HG02870 (cell line): ENCODE data around the gene AP3B1.
"Not testable (repeated sequence)": the region's sequence is repeated elsewhere in the genome, so short reads cannot be mapped to it uniquely, and the experiment has no call there.

Source experiments
- ATAC-seq: cut with Tn5 transposase; IDR thresholded peaks from one replicate; pipeline ENCODE4 v1.9.1; 2021; ENCODE audit warnings: mild to moderate bottlenecking, moderate library complexity; ENCODE audit not compliant: unreplicated experiment

Gene AP3B1

DNA sequence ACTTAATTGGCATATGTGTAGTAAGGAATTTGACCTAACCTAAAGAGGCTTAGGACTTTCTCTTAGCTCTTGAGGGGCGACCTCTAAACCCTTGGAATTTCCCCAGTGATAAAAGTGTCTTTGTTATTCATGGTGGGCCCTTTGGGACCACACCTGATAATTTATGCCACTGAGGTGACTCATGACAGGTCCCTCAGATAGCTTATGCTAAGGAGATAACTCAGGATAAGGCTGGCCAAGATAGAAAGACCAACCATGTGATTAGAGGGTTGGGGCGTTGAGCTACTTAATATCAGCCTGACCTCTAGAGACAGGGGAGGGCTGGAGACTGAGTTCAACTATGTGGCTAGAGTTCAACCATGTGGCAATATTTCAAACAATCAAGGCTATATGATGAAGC, 218.1 kb downstream of the AP3B1 start:
- ATAC-seq = no peak

DNA sequence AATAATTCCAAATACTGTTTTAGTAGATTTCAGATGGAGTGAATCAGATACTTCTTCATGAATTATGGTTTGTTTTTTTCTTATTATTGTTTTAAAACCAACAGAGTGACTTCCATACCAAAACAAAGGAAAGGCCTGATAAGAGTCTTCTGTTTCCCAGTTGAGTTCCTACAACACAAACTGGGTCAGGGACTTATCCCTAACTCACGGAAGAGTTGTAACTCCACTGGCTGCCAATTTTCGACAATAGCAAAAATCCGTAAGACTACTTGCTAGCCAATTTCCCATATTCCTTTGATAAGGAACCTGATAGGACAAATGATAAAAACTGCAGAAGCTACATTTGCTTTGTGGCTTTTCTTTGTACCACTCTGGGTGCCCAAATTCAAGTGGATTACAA, 219.2 kb downstream of the AP3B1 start:
- no peak for ATAC-seq

DNA sequence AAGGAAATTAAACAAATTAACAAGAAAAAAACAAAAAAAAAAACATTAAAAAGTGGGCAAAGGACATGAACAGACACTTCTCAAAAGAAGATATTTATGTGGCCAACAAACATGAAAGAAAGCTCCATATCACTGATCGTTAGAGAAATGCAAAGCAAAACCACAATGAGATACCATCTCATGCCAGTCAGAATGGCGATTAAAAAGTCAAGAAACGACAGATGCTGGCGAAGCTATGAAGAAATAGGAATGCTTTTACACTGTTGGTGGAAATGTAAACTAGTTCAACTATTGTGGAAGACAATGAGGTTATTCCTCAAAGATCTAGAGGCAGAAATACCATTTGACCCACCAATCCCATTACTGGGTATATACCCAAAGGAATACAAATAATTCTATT, 223.8 kb downstream of the AP3B1 start:
- ATAC-seq = not testable (repeated sequence)

DNA sequence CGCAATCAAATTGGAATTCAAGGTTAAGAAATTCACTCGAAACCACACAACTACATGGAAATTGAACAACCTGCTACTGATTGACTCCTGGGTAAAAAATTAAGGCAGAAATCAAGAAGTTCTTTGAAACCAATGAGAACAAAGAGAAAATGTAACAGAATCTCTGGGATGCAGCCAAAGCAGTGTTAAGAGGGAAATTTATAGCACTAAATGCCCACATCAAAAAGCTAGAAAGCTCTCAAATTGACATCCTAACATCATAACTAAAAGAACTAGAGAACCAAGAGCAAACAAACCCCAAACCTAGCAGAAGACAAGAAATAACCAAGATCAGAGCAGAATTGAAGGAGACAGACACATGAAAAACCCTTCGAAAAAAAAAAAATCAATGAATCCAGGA, 226.9 kb downstream of the AP3B1 start:
- not testable (repeated sequence) for ATAC-seq

DNA sequence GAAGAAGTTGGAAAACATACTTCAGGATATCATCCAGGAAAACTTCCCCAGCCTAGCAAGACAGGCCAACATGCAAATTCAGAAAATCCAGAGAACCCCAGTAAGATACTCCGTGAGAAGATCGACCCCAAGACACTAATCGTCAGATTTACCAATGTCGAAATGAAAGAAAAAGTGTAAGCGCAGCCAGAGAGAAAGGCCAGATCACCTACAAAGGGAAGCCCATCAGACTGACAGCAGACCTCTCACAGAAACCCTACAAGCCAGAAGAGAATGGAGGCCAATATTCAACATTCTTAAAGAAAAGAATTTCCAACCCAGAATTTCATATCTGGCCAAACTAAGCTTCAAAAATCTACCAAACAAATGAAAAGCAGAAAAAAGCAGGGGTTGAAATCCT, 227.8 kb downstream of the AP3B1 start:
- not testable (repeated sequence) for ATAC-seq

DNA sequence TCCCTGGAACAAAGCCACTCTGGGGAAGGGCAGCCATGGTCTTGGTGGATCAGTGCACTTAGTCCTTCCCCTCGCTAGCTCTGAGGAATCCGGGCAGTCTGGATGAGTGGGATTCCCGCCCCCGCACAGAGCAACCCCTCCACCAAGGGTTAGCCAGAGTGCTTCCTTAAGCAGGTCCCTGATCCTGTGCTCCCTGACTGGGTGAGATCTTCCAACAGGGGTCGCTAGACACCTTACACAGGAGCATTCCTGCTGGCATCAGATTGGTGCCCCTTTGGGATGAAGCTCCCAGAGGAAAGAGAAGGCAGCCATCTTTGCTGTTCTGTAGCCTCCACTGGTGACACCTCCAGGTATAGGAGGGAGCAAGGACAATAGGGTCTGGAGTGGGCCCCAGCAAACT, 228.8 kb downstream of the AP3B1 start:
- ATAC-seq = no peak

DNA sequence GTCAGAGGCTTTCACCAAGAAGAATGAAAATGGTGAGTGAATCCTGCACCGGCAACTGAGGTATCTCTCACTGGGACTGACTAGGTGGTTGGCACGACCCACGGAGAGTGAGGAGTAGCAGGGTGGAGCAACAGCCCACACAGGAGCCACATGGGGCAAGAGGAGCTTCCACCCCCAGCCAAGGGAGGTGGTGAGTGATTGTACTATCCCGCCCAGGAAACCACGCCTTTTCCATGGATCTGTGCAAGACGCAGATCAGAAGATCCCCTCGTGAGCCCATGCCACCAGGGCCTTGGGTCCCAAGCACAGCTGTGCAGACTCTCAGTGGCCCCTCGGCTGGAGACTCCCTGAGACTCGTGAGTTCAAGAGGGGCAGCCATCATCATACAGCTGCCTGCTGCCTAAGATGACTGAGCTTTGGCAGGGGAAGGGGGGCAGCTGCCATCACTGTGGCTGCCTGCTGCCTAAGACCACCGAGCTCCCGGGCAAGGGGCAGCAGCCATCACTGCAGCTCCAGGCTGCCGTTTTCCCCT, 229.5 kb downstream of the AP3B1 start:
- ATAC-seq = no peak

DNA sequence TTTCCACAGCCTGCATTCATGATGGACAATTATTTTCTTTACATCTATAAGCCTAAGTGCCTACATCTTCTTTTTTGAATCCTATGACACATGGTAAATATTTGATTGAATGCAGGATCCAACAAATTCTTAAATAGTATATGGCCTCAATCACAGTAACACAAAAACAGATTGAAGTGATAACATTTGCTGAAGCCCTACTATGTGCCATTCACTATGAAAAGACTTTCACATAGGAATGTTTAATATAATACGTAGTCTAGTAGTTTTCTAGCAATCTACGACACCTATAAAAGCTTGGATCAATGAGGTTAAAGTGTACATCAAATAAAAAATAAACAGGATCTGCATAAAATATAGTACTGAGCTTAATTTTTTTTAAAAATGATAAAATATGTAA, 231.0 kb downstream of the AP3B1 start:
- ATAC-seq = no peak

DNA sequence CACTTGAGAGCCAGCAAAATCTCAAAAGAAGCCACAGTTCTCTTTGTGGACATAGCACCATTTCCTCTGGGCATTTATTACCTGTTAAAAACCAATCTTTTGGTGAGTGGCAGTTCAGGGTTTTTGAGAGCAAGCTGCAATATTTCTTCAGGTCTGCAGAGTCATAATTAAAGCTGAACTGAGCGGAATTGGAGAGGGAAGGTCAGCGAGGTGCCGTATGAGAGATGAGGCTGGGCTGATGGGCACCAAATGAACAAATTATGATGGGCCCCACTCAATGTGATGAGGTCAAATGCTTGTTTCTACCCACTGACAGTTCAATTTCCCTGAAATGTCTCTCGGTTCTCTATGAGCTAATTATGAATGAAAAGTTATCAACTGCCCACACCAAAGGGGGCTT, 231.9 kb downstream of the AP3B1 start:
- ATAC-seq = no peak

DNA sequence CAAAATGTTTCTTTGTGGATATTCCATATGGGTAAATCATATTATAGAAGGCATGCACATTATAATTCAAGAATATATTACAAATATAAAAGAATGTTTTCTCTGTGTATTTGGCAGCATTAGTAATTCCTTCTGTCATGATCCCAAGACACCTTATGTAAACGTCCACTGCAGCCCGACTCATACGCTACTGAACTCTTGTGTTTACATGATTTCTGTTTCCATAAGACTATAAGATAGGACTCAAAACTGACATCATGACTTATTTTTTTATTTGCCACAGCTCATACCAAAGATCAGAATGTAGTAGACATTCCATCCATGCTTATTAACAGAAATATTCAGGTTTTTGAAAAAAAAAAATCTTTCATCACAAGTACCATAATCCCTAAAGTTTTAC, 234.1 kb downstream of the AP3B1 start:
- no peak for ATAC-seq

DNA sequence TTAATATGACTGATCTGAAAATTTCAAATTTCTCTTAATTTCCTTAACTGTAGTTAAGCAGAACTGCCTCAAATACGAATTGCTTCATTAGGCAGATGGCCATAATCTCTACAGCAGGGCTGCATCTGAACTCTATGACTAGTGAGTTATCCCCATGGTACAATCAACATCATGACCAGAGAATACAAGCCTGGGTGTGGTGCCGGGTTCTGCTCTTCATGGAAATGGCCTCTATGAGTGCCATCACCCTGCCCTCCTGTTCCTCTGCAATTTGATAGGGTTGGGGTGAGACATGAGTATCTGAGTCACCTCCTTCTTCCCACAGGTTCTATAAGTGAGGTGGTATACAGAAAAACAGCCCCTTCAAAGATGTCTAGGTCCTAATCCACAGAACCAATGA, 235.9 kb downstream of the AP3B1 start:
- no peak for ATAC-seq

DNA sequence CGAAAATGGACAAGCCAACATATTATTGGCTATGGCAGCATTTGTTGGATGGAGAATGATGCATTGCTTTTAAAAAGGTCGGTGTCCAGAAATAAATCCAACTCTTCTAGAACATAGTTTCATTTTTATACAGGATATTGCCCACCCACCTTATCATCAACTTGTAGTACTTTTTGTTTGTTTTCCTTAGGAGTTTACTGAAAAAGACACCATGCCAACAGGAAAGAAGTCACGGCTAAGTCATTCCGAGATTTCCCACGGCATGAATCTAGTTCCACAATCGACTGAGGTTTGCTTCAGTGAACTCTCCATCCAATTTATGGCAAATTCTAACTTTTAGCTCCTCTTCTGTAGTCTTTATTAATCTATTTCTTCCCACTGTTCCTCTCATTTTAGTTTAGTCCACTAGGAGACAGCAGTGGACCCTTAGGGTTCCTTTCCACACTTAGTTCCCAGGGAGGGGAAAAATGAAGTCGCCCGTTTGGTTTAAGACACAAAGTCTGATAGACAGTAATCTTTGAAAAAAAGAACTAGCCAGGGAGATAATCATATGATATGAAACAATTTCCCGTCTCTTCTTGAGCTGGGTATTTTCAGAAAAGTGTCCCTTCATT, 237.5 kb downstream of the AP3B1 start:
- no peak for ATAC-seq

DNA sequence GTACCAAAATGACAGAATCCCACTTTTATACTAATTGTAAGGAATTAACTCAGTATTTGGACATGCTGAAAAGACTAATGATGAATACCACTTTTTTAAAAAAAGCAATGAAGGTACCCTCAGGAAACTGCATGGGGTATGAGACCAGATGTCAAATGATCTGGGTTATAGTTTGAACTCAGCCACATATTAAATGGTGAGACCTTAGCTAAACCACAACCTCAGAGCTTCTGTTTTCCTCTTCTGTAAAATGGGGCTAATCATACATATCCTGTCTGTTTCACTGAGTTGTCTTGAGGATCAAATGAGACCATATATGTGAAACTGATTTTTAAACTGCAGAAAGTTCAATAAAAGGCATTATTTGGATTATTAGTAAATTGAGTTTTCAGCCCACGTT, 238.4 kb downstream of the AP3B1 start:
- no peak for ATAC-seq

DNA sequence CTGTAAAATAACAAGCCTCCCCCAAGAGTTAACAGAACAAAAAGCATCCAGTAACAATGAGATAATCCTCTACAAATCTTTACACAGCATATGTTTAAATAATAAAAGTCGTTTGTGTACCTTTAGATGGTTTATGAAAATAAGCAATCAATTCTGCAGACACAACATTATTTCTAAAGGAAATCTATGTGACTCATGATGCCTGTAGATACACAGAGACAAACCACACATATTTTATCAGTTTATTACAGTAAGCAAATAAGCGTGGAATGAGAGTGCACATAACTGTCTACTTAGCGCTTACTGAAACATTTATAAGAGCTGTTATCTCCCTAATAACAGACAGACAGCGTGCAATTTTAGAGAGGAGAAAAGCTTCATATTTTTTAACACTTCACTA, 243.6 kb downstream of the AP3B1 start:
- no peak for ATAC-seq

DNA sequence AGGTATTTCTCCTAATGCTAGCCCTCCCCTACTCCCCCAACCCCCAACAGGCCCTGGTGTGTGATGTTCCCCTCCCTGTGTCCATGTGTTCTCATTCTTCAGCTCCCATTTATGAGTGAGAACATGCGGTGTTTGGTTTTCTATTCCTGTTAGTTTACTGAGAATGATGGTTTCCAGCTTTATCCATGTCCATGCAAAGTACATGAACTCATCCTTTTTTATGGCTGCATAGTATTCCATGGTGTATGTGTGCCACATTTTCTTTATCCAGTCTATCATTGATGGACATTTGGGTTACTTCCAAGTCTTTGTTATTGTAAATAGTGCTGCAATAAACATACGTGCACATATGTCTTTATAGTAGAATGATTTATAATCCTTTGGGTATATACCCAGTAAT, 247.7 kb downstream of the AP3B1 start:
- not testable (repeated sequence) for ATAC-seq

DNA sequence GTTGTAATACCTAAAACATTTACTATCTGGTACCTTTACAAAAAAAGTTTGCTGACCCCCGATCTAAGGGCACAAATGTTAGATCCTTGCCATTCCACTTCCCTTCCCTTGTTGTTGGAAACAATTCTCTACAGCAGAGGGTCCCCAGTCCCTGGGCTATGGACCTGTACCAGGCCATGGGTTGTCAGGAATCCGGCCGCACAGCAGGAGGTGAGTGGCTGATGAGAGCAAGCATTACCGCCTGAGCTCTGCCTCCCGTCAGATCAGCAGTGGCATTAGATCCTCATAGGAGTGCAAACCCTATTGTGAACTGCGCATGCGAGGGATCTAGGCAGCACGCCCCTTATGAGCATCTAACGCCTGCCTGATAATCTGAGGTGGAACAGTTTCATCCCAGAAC, 248.5 kb downstream of the AP3B1 start:
- no peak for ATAC-seq

DNA sequence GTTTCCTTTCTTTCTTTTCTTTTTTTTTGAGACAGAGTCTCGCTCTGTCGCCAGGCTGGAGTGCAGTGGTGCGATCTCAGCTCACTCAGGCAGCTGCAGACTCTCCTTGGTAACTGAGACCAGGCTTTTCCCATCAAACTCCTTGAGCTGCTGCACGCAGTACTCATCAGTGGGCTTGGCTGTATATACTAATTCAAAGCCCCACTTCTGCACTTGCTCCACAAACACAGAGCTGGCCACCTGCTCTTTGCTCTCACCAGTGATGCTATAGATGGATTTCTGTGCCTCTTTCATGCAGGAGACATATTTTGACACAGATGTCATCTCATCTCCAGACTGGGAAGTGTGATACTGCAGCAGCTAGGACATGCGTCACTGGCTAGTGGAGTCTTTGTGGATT, 252.7 kb downstream of the AP3B1 start:
- ATAC-seq = no peak

DNA sequence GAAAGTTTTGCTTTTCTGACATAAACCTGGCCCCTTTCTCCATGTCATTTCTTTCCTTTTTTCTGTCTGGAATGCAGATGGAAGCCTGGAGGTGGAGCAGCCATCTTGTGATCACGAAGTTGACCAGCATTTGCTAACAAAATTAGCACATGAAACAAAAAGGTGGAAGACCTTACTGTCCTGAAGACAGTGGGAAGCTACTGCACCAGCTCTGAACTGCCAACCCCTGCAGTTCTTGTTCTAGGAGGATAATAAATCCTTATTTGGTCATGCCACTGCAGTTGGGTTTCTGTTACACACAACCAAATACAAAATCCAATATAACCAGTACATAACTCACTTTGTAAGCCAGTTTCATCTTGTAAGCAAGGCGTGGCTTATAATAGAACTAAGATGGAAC, 269.0 kb downstream of the AP3B1 start:
- ATAC-seq = no peak

DNA sequence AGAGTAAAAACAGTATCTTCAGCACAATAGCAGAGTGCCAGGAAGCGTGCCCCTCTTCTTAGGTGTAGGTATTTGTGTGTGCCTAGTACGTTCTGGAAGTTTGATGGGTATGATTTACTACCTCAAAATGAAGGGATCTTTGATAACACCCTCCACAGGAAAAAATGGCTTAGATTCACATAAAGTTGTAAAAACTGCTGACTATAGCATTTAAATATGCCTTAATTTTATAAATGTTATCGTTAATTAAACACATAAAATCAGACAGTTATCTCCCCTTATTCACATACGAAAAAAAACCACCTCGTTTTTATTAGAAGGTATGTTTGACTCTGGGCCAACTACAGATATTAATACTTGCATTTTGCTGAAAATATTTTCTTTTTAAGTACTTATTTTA, 274.8 kb downstream of the AP3B1 start:
- ATAC-seq = no peak

DNA sequence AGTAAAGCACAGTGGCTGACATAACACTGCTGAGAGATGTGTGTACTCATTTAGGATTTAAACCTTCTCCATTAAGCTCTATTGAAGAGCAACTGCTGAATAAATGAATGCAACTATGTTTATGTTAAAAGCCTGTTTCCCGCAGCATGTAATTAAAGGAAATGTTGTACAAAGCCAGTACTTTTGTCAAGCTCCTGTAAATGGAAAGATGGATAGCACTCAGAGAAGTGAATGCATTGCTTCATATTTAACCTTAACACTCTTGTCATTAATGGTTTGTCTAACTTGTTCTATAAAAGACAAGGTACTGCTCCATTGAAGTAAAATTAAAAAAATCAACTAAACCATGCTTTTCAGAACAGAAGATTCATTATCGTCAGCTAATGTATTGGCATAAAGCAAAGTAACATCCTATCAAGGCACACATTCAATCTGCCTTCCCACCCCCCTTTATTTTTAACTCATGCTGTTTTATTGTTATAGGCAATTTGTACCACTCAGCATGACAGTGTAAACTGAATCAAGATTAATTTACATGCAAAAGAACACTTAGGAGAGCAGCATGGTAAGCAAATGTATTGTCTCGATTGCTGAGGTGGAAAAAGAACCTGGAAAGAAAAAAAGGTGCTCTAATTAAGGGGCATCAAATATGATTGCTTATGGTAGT, 277.5 kb downstream of the AP3B1 start:
- no peak for ATAC-seq

DNA sequence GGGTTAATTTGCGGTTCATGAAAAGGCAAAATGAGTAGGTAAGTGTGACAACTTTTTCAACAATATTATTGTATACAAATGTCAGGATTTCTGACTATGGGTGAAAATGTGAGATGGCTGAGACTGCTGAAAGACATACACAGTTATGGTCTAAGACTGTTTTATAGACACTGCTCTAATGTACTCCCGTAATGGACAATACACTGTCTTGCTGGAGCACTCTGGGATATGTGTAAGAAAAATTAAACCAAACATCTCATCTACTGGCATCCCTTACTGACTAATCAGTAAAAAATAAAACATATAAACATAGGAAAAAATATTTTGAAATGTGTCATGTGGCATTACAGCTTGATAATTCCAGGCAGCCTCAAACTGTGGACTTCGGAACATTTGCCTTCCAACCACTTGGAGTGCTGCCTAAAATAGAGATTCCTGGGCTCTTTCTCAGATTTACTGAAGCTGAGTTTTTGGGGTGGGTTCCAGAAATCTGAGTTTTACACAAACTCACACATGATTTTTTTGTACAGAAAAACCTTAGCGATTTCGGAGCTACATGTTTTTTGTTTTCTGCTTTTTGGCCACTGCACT, 284.5 kb downstream of the AP3B1 start:
- no peak for ATAC-seq

DNA sequence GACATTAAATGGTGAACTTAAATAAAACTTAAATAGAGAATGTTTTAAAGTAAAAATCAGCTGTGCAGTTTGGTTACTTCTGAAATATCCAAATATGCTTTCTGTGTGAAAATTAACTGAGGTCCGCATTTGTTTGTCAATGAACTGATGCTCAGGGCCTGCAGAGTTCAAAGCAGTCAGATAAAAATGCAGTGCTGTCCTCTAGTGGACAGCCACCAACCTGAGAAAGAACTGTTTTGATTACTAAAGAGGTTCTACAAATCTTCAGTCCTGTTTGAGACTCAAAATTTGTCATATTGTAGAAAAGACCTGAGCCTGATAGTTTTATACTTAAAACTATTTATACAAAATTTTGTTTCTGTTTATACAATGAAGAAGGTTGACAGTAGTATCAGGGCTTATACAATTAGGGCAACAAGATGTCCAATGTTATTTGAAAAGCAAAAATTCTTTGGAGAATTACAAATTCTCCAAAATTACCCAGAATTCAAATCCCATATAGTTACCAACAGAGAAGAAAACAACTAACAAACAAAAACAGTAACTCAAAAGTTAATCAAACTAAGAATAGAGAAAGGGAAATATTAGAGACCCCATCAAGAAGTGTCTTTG, 286.0 kb downstream of the AP3B1 start:
- no peak for ATAC-seq
